Activated CD8-positive, alpha-beta T cell treated with anti-CD3 and anti-CD28 coated beads for 36 hours (primary cell): ENCODE data around the gene HSD17B12. TPM values are rescaled to one million over a fixed set of nuclear protein-coding genes. Genes with fewer than 3 reads are reported as not detected.
A peak's percentile ranks its signal among the peaks of the same experiment; 100 is the strongest.

Experiments
- ATAC-seq: fragments of 200-7000 bp; cut with Tn5 transposase; one replicate; pipeline ENCODE4 v1.10.0; 2021; ENCODE audit warnings: mild to moderate bottlenecking, moderate library complexity
- CTCF ChIA-PET: fragments of 350-600 bp; sonication (Branson Sonifier 250); formaldehyde crosslinking; loops from one replicate; lab custom pipeline; 2021; ENCODE audit warnings: antibody characterized with exemption; lab: Charles Lee
- POLR2A ChIA-PET: fragments of 350-600 bp; sonication (Branson Sonifier 250); formaldehyde crosslinking; loops from one replicate; lab custom pipeline; 2021; ENCODE audit warnings: antibody characterized with exemption; lab: Charles Lee
- DNase-seq: peaks from one replicate; pipeline ENCODE4 v3.0.0-alpha.2; 2020
- H3K27ac Mint-ChIP-seq: one replicate; pipeline ENCODE4 v1.8.0; 2021; ENCODE audit warnings: mild to moderate bottlenecking, mixed read lengths
- H3K27me3 Mint-ChIP-seq: one replicate; pipeline ENCODE4 v1.8.0; 2021; ENCODE audit warnings: mixed read lengths
- H3K36me3 Mint-ChIP-seq: one replicate; pipeline ENCODE4 v1.8.0; 2021; ENCODE audit warnings: low read depth, mixed read lengths
- H3K4me1 Mint-ChIP-seq: one replicate; pipeline ENCODE4 v1.8.0; 2021; ENCODE audit warnings: low read depth, mixed read lengths
- H3K4me3 Mint-ChIP-seq: one replicate; pipeline ENCODE4 v1.8.0; 2021; ENCODE audit warnings: mild to moderate bottlenecking, moderate library complexity, mixed read lengths
- H3K9me3 Mint-ChIP-seq: one replicate; pipeline ENCODE4 v1.8.0; 2021; ENCODE audit warnings: mixed read lengths
- CTCF ChIP-seq: fragments of 200-600 bp; IDR thresholded peaks from one replicate; pipeline ENCODE4 v1.8.0; 2022; ENCODE audit warnings: antibody characterized with exemption, mild to moderate bottlenecking
- intact Hi-C: fragments of 100-400 bp; cut with micrococcal nuclease; formaldehyde crosslinking; loops from one replicate; pipeline ENCODE4 v1.10.0; 2022
- total RNA-seq, 2 experiments: library from RNA; stranded (reverse); gene quantifications; one replicate each; pipeline ENCODE4 v1.2.3, GENCODE V29; 2021

The HSD17B12 gene
- total RNA-seq, 2 experiments from 2014 or later = 44.8 to 46.8 TPM

- TF ChIP-seq CTCF = no peak
- no peak for DNase-seq
- ATAC-seq = no peak
- peaks cover 6% of the 10 kb centered on the region for H3K4me1 Mint-ChIP-seq
- no peak overlapping the region for H3K4me3 Mint-ChIP-seq
- ChIA-PET CTCF (no interaction called here), POLR2A (no interaction called here)
- intact Hi-C loops = no loop called here
- peaks cover 23% of the 10 kb centered on the region for H3K27me3 Mint-ChIP-seq
- no peaks in the 10 kb centered on the region for H3K36me3 Mint-ChIP-seq
- no peak overlapping the region for H3K27ac Mint-ChIP-seq
- H3K9me3 Mint-ChIP-seq = no peaks in the 10 kb centered on the region
Observed at GRCh38 chr11:43874738-43875137, 194.2 kb downstream of the HSD17B12 start.

GRCh38 chr11:43879789-43880639 is 199.5 kb downstream of the HSD17B12 start:
- Mint-ChIP-seq H3K4me1 (peaks cover 32% of the 10 kb centered on the region), H3K9me3 (no peaks in the 10 kb centered on the region), H3K4me3 (peak overlapping the region; percentile 81), H3K36me3 (peaks cover 15% of the 10 kb centered on the region), H3K27me3 (peaks cover 4% of the 10 kb centered on the region), H3K27ac (peak overlapping the region; percentile 85)
- ATAC-seq = peak; percentile 6
- CTCF ChIA-PET = interaction anchor here (1.8 kb wide), 1 partner anchor 10 kb away, joined by 8 read pairs; no protein-coding TSS in a partner anchor
- no peak for DNase-seq
- TF ChIP-seq CTCF = no peak
- intact Hi-C loops = no loop called here
- POLR2A ChIA-PET = interaction anchor here (1.4 kb wide), 1 partner anchor 8 kb away, joined by 4 read pairs; no protein-coding TSS in a partner anchor

- ChIA-PET POLR2A (interaction anchor here (1.4 kb wide), 1 partner anchor 8 kb away, joined by 4 read pairs; no protein-coding TSS in a partner anchor), CTCF (interaction anchor here (1.0 to 1.8 kb wide), 4 partner anchors 10 to 29 kb away, joined by 3 to 22 read pairs (median 4); no protein-coding TSS in a partner anchor)
- H3K36me3 Mint-ChIP-seq = peaks cover 22% of the 10 kb centered on the region
- intact Hi-C loops = no loop called here
- peak within 1 kb of the TSS; percentile 85 for H3K27ac Mint-ChIP-seq
- H3K4me1 Mint-ChIP-seq = peaks cover 32% of the 10 kb centered on the region
- H3K4me3 Mint-ChIP-seq = peak within 1 kb of the TSS; percentile 81
- ATAC-seq (peak; percentile 100), DNase-seq (peak; percentile 95)
- H3K9me3 Mint-ChIP-seq = no peaks in the 10 kb centered on the region
- TF ChIP-seq CTCF = no peak
- peaks cover 2% of the 10 kb centered on the region for H3K27me3 Mint-ChIP-seq
Observed at GRCh38 chr11:43880640-43881159, 200.2 kb downstream of the HSD17B12 start, which contains the start of gene ALKBH3. TSS of gene ALKBH3 (plus strand) at chr11:43880831. CDS start at chr11:43882653, 1,822 bp downstream.

- Mint-ChIP-seq H3K4me3 (no peak overlapping the region), H3K36me3 (peaks cover 38% of the 10 kb centered on the region)
- POLR2A ChIA-PET = interaction anchor here (0.9 kb wide), 1 partner anchor 27 kb away, joined by 3 read pairs; no protein-coding TSS in a partner anchor
Observed at GRCh38 chr11:43892851-43893250, 212.3 kb downstream of the HSD17B12 start.

More at GRCh38 chr11:43892851-43893250, 212.3 kb downstream of the HSD17B12 start:
- ATAC-seq (no peak), DNase-seq (no peak)
- Mint-ChIP-seq H3K27me3 (no peaks in the 10 kb centered on the region), H3K4me1 (no peaks in the 10 kb centered on the region), H3K9me3 (no peaks in the 10 kb centered on the region), H3K27ac (no peak overlapping the region)
- CTCF ChIA-PET = interaction anchor here (0.9 to 5.2 kb wide), 3 partner anchors 12 to 201 kb away, joined by 3 to 108 read pairs (median 4); partner anchors contain the start of gene C11orf96
- TF ChIP-seq CTCF = no peak
- intact Hi-C loops = no loop called here
